NK-92 (cell line): ENCODE results near the gene AKAP5.

Source experiments
- DNase-seq: peaks from one replicate; lab custom pipeline; 2025; ENCODE audit not compliant: unreplicated experiment; lab: John Stamatoyannopoulos, UW

Gene AKAP5

GRCh38 chr14:64459405-64460136 is 5.7 kb upstream of the AKAP5 start:
- no peak for DNase-seq

DNA sequence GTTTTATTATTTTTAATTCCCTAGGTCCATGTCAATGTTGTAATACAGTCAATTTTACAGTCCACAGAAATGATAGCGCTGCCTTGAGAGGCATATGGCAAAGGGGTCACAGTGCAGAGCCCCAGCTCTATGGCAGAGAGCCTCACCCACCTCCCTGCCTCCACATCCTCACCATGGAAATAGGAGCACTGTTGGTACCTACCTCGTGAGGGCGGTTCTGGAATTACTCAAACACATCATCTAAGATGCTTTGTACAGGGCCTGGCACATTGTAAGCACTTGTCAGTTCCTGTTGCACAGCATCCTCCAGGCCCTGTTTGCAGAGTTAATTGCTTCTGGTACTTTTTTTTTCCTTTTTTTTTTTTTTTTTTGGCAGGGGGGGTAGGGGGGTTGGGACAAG is 4.1 kb upstream of the AKAP5 start:
- no peak for DNase-seq

DNA sequence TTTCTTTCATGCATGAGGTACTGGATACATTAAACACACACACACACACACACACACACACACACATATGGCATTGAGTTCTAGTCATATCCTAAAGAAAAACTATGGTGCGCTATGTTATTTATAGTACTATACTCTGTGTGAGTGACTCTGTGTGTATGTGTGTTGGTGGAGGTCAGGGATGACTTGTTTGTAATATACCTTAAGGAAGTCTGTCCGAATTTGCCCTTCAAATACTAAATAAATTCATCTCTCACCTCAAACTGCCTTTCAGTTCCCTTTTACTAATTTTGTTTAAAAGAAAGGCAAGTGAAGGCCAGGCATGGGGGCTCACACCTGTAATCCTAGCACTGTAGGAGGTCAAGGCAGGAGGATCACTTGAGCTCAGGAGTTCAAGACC is 2.1 kb upstream of the AKAP5 start:
- DNase-seq: no peak

DNA sequence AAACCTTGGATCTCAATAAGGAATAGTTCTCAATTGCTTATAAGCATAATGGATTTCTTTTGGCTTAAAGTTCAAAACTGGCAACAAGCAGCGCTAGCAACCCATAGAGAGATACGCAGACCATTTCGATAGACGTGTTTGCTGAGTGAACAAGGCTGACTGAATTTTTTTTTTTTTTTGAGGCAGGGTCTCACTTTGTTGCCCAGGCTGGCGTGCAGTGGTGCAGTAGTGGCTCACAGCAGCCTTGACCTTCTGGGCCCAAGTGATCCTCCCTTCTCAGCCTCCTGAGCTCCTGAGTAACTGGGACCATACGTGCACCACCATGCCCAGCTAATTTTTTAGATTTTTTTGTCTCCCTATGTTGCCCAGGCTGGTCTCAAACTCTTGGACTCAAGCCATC is 1.4 kb upstream of the AKAP5 start:
- DNase-seq: no peak

DNA sequence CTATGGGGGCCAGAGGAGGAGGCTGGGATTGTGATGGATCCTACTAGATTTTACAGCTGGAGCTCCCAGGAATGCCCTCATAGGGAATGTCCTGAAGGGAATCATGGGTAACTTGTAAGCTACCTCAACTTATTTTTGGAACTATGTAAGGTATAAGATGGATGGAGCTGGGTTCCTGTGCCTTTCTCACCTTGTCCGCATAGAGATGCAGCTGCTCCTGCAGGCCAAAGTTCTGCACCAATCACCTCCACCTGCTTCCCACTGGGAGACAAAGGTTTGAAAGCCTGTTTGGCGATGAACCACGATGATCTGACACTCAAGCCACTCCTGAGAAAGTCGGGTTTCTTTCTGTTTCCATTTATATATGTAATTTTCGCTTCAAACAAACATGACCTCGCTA is 648 bp upstream of the AKAP5 start:
- DNase-seq: no peak

GRCh38 chr14:64465831-64466554 is 694 bp downstream of the AKAP5 start:
- no peak for DNase-seq

- no peak for DNase-seq
Measured at GRCh38 chr14:64467101-64467500, 1.8 kb downstream of the AKAP5 start.

DNA sequence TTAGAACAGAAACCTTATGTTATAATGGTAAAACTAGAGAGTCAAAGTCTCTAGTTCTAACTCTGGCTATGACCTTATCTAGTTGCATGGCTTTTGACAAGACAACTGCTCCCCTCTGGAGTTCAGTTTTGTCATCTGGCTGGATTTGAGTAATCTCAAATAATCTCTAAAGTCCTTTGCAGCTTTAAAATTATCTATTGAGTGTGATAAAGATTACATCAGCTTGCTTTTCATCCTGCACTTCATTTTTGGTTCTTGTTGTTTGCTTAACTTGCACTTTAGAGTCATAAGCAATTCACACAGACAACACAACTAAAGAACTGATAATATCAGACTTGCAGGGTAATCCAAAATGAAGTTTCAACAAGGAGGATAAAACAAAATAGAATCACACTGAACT is 2.3 kb downstream of the AKAP5 start:
- no peak for DNase-seq

GRCh38 chr14:64468451-64468850 is 3.2 kb downstream of the AKAP5 start:
- DNase-seq: no peak

GRCh38 chr14:64474041-64474440 is 8.7 kb downstream of the AKAP5 start:
- DNase-seq: no peak

- no peak for DNase-seq
Measured at GRCh38 chr14:64474698-64475097, 9.4 kb downstream of the AKAP5 start.

GRCh38 chr14:64475585-64476273 is 10.4 kb downstream of the AKAP5 start:
- DNase-seq: no peak

DNA sequence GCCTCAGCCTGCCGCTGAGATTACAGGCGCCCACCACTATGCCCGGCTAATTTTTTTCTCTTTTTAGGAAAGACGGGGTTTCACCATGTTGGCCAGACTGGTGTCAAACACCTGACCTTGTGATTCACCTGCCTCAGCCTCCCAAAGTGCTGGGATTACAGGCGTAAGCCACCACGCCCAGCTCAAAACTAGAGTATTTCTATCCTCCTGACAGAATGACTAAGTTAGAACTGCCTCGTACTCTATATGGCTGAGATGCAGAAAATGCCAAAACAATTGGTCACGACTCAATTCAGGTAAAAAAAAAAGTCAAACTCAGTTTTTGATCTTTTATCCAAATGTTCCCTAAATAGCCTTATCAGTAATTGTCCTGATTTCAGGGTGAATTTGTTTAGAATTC is 11.1 kb downstream of the AKAP5 start:
- DNase-seq: no peak

DNA sequence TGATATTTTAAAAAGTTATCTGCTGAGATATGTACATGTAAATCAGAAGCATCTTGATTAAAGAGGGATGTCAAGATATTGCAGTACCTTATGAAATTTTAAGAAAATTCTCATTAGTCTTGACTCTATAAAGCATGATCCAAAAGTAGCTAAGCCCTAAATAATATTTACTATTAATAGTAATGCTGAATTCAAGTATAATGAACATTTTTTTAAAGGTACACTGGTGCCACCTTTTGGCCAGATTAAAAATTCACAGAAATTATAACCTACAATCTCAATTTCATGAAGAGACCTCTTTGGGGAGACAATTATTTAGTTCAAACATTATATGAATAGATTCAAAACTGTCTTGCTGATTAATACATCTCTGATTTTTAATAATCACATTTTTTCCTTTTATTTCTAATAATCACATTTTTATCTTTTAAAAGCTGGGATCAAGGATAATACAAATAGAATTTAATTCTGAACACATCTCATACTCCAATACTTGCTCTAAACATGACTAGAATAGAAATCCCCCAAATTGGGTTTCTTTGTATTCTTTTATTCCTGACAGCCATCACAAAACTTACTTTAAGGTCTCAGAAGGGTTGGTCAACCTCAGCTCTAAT is 13.4 kb downstream of the AKAP5 start:
- no peak for DNase-seq

DNA sequence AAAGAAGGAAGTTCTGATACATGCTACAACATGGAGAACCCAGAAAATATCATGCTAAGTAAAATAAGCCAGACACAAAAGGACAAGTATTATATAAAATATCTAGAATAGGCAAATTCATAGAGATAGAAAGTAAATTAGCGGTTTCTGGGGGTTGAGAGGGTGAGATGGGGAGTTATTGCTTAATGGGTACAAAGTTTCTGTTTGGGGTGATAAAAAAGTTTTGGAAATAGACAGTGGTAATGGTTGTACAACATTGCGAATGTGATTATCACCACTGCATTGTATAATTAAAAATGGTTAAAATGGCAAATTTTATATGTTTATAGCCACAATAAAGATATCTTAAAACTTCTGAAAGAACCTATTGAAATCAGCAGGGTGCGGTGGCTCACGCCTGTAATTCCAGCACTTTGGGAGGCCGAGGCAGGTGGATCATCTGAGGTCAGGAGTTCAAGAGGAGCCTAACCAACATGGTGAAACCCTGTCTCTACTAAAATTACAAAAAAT is 23.3 kb downstream of the AKAP5 start:
- DNase-seq: no peak

- DNase-seq: no peak
Measured at GRCh38 chr14:64491637-64492036, 26.3 kb downstream of the AKAP5 start.

DNA sequence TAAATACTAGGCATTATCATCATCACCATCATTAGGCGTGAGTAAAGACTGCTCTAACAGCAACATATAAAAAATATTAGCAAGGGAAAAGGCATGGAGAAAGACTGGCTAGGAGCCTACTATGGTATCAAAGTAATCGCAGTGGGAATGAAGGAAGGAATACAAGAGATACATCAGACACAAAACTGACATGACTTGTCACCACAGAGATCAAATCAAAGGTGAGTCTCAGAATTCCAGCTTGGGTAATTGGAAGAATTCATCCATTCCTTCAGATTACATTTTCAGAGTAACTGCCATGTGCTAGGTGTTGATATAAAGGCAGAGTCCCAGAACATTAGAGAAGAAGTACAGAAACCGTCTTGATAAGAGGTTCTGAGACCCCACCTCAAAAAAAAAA is 28.2 kb downstream of the AKAP5 start:
- no peak for DNase-seq

- no peak for DNase-seq
Measured at GRCh38 chr14:64495252-64495651, 30.0 kb downstream of the AKAP5 start.

DNA sequence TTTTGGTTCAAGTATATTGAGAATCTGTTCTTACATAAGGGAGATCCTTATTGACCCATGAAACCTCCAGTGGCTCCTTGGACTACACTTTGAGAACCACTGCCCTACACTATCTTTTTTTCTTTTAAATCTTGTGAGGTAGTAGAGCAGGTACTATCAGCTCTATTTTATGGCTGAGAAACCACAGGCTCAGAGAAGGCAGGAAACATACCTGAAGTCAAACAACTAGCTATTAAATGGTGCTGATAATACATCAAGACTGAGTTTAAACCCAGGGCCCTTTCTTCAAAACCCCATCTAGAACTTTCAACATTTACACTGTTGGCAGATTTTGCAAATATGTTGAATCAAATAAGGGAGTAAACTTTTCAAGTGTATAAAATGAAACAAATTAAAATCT is 31.5 kb downstream of the AKAP5 start:
- no peak for DNase-seq

GRCh38 chr14:64500088-64500487 is 34.8 kb downstream of the AKAP5 start:
- no peak for DNase-seq

GRCh38 chr14:64501411-64502171 is 36.3 kb downstream of the AKAP5 start:
- no peak for DNase-seq
